Nephron progenitor cell (in vitro differentiated cells): ENCODE measurements around the gene STK16.

ENCODE experiments used
- DNase-seq: peaks from one replicate; pipeline ENCODE4 v3.0.0; 2021
- H3K27ac Mint-ChIP-seq: 2 replicates; pipeline ENCODE4 v1.8.0; 2021; ENCODE audit warnings: mild to moderate bottlenecking, moderate library complexity, mixed read lengths
- H3K27me3 Mint-ChIP-seq: 2 replicates; pipeline ENCODE4 v1.8.0; 2021; ENCODE audit warnings: mild to moderate bottlenecking, low read depth, mixed read lengths; ENCODE audit not compliant: poor library complexity
- H3K36me3 Mint-ChIP-seq: 2 replicates; pipeline ENCODE4 v1.8.0; 2021; ENCODE audit warnings: low read depth, mixed read lengths
- H3K4me1 Mint-ChIP-seq: 2 replicates; pipeline ENCODE4 v1.8.0; 2021; ENCODE audit warnings: mixed read lengths
- H3K4me3 Mint-ChIP-seq: 2 replicates; pipeline ENCODE4 v1.8.0; 2021; ENCODE audit warnings: mild to moderate bottlenecking, moderate library complexity, mixed read lengths
- H3K9me3 Mint-ChIP-seq: 2 replicates; pipeline ENCODE4 v1.8.0; 2021; ENCODE audit warnings: mild to moderate bottlenecking, moderate library complexity, mixed read lengths
- TF ChIP-seq, protein P1 (sequence below): fragments of 200-600 bp; sonication (generic); IDR thresholded peaks from 2 replicates; pipeline ENCODE4 v1.5.0; 2021; ENCODE audit warnings: antibody characterized with exemption

Gene STK16

DNA sequence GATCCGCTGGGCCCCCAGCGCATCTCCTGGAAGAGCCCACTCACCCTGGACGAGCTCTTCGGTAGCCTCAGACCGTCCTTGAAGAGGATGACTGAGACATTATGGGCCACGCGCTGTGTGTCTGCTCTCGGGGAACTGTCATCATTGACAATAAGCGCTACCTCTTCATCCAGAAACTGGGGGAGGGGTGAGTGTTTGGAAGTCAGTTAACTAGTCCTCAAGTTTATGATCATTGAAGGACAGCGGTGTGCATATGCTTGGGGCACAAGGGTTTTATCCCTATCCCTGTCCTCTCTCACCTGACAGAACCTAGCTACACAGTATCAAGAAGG is 586 bp downstream of the STK16 start:
- Mint-ChIP-seq H3K4me1 (peaks cover 58% of the 10 kb centered on the region), H3K27ac (peak overlapping the region; percentile 98), H3K36me3 (peaks cover 8% of the 10 kb centered on the region), H3K9me3 (no peaks in the 10 kb centered on the region), H3K4me3 (peak overlapping the region; percentile 96), H3K27me3 (peaks cover 12% of the 10 kb centered on the region)
- TF ChIP-seq, protein P1, sequence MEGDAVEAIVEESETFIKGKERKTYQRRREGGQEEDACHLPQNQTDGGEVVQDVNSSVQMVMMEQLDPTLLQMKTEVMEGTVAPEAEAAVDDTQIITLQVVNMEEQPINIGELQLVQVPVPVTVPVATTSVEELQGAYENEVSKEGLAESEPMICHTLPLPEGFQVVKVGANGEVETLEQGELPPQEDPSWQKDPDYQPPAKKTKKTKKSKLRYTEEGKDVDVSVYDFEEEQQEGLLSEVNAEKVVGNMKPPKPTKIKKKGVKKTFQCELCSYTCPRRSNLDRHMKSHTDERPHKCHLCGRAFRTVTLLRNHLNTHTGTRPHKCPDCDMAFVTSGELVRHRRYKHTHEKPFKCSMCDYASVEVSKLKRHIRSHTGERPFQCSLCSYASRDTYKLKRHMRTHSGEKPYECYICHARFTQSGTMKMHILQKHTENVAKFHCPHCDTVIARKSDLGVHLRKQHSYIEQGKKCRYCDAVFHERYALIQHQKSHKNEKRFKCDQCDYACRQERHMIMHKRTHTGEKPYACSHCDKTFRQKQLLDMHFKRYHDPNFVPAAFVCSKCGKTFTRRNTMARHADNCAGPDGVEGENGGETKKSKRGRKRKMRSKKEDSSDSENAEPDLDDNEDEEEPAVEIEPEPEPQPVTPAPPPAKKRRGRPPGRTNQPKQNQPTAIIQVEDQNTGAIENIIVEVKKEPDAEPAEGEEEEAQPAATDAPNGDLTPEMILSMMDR, result no peak
- no peak for DNase-seq

DNA sequence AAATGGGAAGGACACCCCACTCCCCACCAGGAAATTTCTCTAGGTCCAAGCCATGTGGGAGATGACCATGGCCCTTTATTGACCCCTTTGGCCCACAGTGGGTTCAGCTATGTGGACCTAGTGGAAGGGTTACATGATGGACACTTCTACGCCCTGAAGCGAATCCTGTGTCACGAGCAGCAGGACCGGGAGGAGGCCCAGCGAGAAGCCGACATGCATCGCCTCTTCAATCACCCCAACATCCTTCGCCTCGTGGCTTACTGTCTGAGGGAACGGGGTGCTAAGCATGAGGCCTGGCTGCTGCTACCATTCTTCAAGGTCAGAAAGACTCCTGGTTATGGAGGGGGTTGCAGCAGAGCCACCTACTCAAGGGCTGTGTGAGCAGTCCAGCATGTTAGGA is 1.3 kb downstream of the STK16 start:
- H3K36me3 Mint-ChIP-seq, result peaks cover 8% of the 10 kb centered on the region
- no peak for DNase-seq
- TF ChIP-seq, protein P1, result no peak
- peaks cover 19% of the 10 kb centered on the region for H3K27me3 Mint-ChIP-seq
- peak overlapping the region; percentile 96 for H3K4me3 Mint-ChIP-seq
- no peaks in the 10 kb centered on the region for H3K9me3 Mint-ChIP-seq
- H3K4me1 Mint-ChIP-seq, result peaks cover 59% of the 10 kb centered on the region
- no peak overlapping the region for H3K27ac Mint-ChIP-seq

DNA sequence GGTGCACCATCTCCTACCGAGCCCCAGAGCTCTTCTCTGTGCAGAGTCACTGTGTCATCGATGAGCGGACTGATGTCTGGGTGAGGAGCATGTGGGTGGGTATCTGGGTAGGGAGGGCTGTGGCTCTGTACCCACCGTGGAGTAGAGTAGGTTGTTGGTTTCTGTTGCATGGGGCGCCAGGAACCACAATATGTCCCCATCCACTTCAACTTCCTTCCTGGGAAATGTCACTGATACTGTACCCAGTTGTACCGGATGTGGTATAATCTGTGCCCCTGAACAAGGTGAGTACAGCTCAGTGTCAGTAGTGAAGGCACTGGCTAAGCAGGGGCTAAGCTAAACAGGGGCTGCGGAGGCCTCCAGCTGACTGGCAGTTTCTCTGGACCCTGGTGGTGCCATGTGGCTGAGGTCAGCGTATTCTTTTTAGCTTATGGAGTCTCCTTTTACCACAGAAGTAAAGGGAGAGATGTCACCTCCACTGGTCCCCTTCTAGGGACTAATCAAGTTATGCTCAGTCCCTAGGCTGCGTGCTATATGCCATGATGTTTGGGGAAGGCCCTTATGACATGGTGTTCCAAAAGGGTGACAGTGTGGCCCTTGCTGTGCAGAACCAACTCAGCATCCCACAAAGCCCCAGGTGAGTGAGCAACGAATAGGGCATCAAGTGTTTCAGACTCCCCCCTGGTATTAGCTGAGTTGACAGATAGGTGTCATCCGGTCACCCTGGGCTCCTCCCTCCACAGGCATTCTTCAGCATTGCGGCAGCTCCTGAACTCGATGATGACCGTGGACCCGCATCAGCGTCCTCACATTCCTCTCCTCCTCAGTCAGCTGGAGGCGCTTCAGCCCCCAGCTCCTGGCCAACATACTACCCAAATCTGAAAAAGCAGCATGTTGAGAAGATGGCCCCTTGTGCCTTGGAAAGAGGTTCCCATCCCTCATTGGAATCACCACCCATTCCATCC is 2.7 kb downstream of the STK16 start:
- Mint-ChIP-seq H3K4me1 (peaks cover 65% of the 10 kb centered on the region), H3K36me3 (peaks cover 8% of the 10 kb centered on the region), H3K27me3 (peaks cover 33% of the 10 kb centered on the region), H3K4me3 (no peak overlapping the region), H3K9me3 (no peaks in the 10 kb centered on the region), H3K27ac (no peak overlapping the region)
- TF ChIP-seq, protein P1, result no peak
- DNase-seq, result no peak

DNA sequence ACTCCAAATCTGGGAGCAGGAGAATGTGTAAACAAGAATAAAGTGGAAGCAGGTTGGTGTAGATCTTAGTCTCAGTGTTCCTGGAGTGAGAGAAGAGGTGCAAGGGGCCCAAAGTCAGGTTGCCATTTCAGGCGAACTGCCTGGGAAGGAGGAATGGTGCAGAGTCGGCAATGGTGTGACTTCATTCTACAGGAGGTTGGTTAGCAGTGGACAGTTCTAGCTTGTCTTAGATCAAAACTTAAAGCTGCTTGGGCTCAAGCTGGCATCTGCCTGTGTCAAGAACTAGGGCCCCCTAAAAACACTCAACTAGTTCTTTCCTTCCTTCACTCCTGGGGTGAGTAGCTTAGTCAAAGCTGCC is 3.5 kb downstream of the STK16 start:
- TF ChIP-seq, protein P1, result no peak
- Mint-ChIP-seq H3K4me1 (peaks cover 57% of the 10 kb centered on the region), H3K4me3 (no peak overlapping the region)

DNA sequence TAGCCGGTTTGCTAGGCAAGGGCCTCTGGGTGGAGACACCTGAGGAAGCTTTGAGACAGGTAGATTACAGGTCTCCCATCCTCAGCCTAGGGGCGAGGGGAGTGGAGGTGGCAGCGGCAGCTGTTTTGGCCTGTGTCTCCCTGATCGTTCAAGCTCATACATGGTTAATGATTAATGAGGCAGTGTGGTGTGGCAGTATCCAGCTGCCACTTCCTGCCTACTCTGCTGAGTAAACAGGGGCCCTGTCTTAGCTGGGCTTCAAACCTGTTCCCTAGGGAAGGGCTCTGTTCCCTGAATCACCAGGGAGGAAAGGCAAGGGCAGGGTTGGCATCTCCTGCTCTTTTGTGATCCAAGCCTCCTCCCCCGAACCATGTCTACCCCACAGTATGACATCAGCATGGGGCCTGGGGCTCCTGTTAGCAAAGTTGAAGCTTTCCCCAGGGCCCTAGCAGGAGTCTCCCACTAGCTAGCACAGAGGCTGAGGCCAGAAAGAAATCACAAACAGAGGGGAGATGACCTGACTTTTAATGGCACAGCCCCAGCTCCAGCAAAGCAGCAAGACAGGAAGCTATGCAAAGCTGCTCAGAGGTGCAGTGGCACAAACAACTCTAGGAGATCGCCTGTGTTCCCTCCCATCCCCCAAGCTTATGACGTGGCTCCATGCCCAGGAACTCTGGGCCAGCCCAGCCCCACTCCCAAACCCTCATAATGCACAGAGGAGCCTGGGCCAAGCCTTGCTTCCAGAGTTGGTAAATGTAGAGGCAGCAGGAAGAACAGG is 4.1 kb downstream of the STK16 start:
- H3K36me3 Mint-ChIP-seq, result peaks cover 8% of the 10 kb centered on the region
- no peak overlapping the region for H3K4me3 Mint-ChIP-seq
- peak; percentile 16 for DNase-seq
- H3K9me3 Mint-ChIP-seq, result no peaks in the 10 kb centered on the region
- H3K4me1 Mint-ChIP-seq, result peaks cover 56% of the 10 kb centered on the region
- H3K27me3 Mint-ChIP-seq, result peaks cover 43% of the 10 kb centered on the region
- peak overlapping the region; percentile 84 for H3K27ac Mint-ChIP-seq
- TF ChIP-seq, protein P1, result no peak

More for the DNA sequence above, 3.5 kb downstream of the STK16 start:
- Mint-ChIP-seq H3K36me3 (peaks cover 8% of the 10 kb centered on the region), H3K27me3 (peaks cover 37% of the 10 kb centered on the region), H3K27ac (peak overlapping the region; percentile 44), H3K9me3 (no peaks in the 10 kb centered on the region)
- no peak for DNase-seq
